ENCODE results near the gene DNAJC15.

Gene DNAJC15

GRCh38 chr13:43154839-43155238 lies 131.5 kb downstream of the DNAJC15 start:
- no peak for TF ChIP-seq CTCF (IDR thresholded peaks at IDR 0.05; ENCODE audit: insufficient read depth, low read length, poor library complexity, severe bottlenecking)
- Histone ChIP-seq H3K27me3 (replicated peaks; ENCODE audit: control insufficient read depth, insufficient read depth, low read length) (no peaks in the 10 kb centered on the region), H3K36me3 (ENCODE audit: control insufficient read depth, insufficient read depth, low read length) (no peaks in the 10 kb centered on the region), H3K4me3 (replicated peaks; ENCODE audit: low read depth, low read length) (no peak overlapping the region)
- DNase-seq (ENCODE audit: extremely low read depth, insufficient read length): no peak

- DNase-seq (ENCODE audit: extremely low read depth, insufficient read length): no peak
- Histone ChIP-seq H3K27me3 (replicated peaks; ENCODE audit: control insufficient read depth, insufficient read depth, low read length) (no peaks in the 10 kb centered on the region), H3K36me3 (ENCODE audit: control insufficient read depth, insufficient read depth, low read length) (no peaks in the 10 kb centered on the region), H3K4me3 (replicated peaks; ENCODE audit: low read depth, low read length) (no peak overlapping the region)
- no peak for TF ChIP-seq CTCF (IDR thresholded peaks at IDR 0.05; ENCODE audit: insufficient read depth, low read length, poor library complexity, severe bottlenecking)
Observed at GRCh38 chr13:43156916-43157315, 133.5 kb downstream of the DNAJC15 start.

- DNase-seq (ENCODE audit: extremely low read depth, insufficient read length): no peak
- Histone ChIP-seq H3K4me3 (replicated peaks; ENCODE audit: low read depth, low read length) (no peak overlapping the region), H3K27me3 (replicated peaks; ENCODE audit: control insufficient read depth, insufficient read depth, low read length) (no peaks in the 10 kb centered on the region), H3K36me3 (ENCODE audit: control insufficient read depth, insufficient read depth, low read length) (no peaks in the 10 kb centered on the region)
- no peak for TF ChIP-seq CTCF (IDR thresholded peaks at IDR 0.05; ENCODE audit: insufficient read depth, low read length, poor library complexity, severe bottlenecking)
Observed at GRCh38 chr13:43157796-43158195, 134.4 kb downstream of the DNAJC15 start.

- Histone ChIP-seq H3K27me3 (replicated peaks; ENCODE audit: control insufficient read depth, insufficient read depth, low read length) (no peaks in the 10 kb centered on the region), H3K36me3 (ENCODE audit: control insufficient read depth, insufficient read depth, low read length) (no peaks in the 10 kb centered on the region), H3K4me3 (replicated peaks; ENCODE audit: low read depth, low read length) (no peak overlapping the region)
- no peak for DNase-seq (ENCODE audit: extremely low read depth, insufficient read length)
- TF ChIP-seq CTCF (IDR thresholded peaks at IDR 0.05; ENCODE audit: insufficient read depth, low read length, poor library complexity, severe bottlenecking): no peak
Observed at GRCh38 chr13:43158516-43158915, 135.1 kb downstream of the DNAJC15 start.

- H3K27me3 ChIP-seq (replicated peaks; ENCODE audit: control insufficient read depth, insufficient read depth, low read length): no peaks in the 10 kb centered on the region
- H3K36me3 ChIP-seq (ENCODE audit: control insufficient read depth, insufficient read depth, low read length): no peaks in the 10 kb centered on the region
- H3K4me3 ChIP-seq (replicated peaks; ENCODE audit: low read depth, low read length): no peak overlapping the region
- no peak for TF ChIP-seq CTCF (IDR thresholded peaks at IDR 0.05; ENCODE audit: insufficient read depth, low read length, poor library complexity, severe bottlenecking)
- no peak for DNase-seq (ENCODE audit: extremely low read depth, insufficient read length)
Observed at GRCh38 chr13:43159026-43159461, 135.7 kb downstream of the DNAJC15 start.
